D721Med (cell line): ENCODE data around the gene MAN2B1.
"Not testable (repeated sequence)": the region's sequence is repeated elsewhere in the genome, so short reads cannot be mapped to it uniquely, and the experiment has no call there.

Experiments
- DNase-seq: peaks from one replicate; pipeline ENCODE4 v3.0.0; 2011; ENCODE audit warnings: low spot score; ENCODE audit not compliant: insufficient read length
- FAIRE-seq: peaks from 2 replicates; lab custom pipeline; 2011; peaks lifted over from hg19 to GRCh38; lab: Jason Lieb, UNC
- TF ChIP-seq, protein P1 (sequence below): IDR thresholded peaks from 2 replicates; pipeline ENCODE4 v1.5.1; 2012; ENCODE audit warnings: mild to moderate bottlenecking, control low read depth; ENCODE audit not compliant: insufficient read depth; ENCODE audit errors: missing control alignments

Gene MAN2B1

DNA sequence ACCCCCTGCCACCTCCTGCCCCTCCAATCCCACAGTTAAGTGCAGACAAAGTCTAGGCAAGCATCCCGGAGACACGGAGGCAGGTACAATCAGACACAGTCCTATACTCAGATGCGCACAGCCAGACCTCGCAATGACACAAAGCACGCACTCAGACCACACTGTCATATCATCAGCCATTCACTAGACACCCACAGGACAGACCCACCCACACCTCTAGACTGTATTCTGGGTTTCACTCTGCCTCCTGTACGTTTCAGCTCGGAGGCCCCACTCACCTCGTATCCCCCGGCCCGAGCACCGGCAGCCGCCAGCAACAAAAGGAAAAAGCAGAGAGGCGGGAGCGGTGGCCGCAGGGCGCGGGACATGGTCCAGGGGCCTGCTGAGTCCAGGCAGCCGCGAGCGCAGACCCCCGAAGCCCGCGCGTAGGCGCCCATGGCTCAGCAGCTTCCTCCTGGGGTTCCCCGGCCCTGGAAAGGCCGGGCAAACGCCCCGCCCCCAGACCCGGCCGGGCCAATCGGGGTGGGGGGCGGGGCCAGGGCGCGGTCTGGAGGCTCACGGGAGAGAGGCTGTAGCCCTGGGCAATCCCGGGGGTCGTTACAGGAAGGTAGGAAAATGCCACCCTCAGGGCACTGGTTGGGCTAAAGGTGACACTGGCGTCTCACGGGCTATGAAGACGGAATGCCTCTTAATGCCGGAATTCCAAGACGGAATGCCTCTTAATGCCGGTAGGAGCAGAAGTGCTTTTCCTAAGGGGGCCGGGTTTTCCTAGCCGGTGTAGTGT, at the start of gene MAN2B1, which contains the start of gene WDR83:
Gene MAN2B1, minus strand, starts transcription at position 478 of the 784 bp plus-strand sequence. Its CDS starts 41 bp downstream, at position 437.
Gene WDR83, plus strand, starts transcription at position 543 of the 784 bp plus-strand sequence. CDS start 2,984 bp downstream, outside the sequence.
- peak; percentile 97 for DNase-seq
- TF ChIP-seq, protein P1, sequence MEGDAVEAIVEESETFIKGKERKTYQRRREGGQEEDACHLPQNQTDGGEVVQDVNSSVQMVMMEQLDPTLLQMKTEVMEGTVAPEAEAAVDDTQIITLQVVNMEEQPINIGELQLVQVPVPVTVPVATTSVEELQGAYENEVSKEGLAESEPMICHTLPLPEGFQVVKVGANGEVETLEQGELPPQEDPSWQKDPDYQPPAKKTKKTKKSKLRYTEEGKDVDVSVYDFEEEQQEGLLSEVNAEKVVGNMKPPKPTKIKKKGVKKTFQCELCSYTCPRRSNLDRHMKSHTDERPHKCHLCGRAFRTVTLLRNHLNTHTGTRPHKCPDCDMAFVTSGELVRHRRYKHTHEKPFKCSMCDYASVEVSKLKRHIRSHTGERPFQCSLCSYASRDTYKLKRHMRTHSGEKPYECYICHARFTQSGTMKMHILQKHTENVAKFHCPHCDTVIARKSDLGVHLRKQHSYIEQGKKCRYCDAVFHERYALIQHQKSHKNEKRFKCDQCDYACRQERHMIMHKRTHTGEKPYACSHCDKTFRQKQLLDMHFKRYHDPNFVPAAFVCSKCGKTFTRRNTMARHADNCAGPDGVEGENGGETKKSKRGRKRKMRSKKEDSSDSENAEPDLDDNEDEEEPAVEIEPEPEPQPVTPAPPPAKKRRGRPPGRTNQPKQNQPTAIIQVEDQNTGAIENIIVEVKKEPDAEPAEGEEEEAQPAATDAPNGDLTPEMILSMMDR, result no peak
- FAIRE-seq, result no peak

DNA sequence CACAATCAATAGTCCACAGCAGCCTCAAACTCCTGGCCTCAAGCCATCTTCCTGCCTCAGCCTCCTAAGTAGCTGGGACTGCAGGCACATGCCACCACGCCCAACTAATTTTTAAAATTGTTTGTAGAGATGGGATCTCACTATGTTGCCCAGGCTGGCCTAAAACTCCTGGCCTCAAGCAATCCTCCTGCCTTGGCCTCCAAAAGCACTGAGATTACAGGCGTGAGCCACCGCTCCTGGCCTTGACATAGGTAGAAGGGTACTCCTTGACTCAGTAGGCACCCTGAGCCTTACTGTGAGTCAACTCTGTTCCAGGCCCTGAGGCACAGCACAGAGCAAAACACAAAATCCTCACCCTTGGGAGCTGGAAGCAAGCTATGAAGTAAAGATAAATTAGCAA, 49.4 kb upstream of the MAN2B1 start:
- FAIRE-seq, result no peak
- DNase-seq, result no peak
- TF ChIP-seq, protein P1, result no peak

DNA sequence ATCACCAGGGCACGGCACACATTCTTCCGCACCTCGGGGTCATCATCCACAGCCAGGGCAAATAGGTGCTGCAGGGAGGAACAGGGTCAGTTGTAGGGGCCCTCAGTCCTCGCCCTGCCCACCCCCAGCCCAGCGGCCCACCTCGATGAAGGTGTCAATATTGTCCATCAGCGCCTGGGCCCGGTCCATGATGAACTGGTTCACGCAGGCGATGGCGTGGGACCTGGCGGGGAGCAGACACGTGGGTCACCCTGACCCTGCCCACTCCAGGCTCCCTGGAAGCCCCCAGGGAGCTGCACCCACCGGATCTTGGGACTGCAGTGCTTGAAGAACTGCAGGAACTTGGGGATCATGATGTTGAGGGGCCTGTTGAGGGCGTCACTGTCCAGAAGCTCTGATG, 48.6 kb upstream of the MAN2B1 start:
- DNase-seq (no peak), FAIRE-seq (no peak)
- TF ChIP-seq, protein P1, result no peak

DNA sequence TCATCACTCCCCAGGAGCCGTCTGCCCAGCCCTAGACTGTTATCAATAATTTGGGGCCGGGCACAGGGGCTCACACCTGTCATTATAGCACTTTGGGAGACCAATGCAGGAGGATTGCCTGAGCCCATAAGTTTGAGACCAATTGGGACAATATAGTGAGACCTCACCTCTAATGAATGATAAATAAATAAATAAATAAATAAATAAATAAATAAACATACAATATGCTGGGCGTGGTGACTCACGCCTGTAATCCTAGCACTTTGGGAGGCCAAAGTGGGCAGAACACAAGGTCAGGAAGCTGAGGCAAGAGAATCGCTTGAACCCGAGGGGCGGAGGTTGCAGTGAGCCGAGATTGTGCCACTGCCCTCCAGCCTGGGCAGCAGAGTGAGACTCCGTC, 46.8 kb upstream of the MAN2B1 start:
- not testable (repeated sequence) for FAIRE-seq, DNase-seq

DNA sequence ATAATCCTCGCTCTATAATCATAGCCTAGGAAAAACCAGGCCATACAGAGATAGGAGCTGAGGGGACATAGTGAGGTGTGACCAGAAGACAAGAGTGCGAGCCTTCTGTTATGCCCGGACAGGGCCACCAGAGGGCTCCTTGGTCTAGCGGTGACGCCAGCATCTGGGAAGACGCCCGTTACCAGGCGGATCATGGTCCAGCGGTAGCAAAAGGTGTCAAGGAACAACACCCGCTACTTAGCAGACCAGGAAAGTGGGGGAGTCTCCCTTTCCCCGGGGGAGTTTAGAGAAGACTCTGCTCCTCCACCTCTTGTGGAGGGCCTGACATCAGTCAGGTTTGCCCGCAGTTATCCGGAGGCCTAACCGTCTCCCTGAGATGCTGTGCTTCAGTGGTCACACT, 45.5 kb upstream of the MAN2B1 start:
- DNase-seq, FAIRE-seq: not testable (repeated sequence)
- TF ChIP-seq, protein P1, result peak; percentile 1

DNA sequence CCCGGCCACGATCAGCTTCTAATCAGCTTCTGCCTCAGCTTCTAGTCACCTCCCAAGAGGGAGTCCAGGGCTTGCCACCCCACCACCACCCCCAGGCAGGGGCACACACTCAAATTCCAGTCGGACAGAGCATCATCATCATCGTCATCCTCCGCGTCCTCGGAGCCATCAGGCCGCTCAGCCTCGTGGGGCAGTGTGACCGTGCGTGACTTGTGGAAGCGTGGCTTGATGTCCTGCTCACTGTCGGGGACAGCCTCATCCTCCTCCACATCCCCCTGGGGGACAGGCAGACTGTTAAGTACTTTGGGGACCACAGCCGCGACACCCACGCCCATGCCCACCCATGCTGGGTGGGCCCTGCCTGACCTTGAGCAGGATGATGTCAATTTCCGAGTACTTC, 44.6 kb upstream of the MAN2B1 start:
- TF ChIP-seq, protein P1, result no peak
- FAIRE-seq, result no peak
- no peak for DNase-seq

DNA sequence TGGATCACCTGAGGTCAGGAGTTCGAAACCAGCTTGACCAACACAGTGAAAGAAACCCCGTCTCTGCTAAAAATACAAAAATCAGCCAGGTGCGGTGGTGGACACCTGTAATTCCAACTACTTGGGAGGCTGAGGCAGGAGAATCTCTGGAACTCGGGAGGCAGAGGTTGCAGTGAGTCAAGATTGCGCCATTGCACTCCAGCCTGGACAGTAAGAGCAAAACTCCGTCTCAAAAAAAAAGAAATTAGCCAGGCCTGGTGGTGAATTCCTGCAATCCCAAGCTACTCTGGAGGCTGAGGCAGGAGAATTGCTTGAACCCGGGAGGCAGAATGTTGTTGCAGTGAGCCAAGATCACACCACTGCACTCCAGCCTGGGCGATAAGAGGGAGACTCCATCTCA, 42.1 kb upstream of the MAN2B1 start:
- DNase-seq, result no peak
- TF ChIP-seq, protein P1, result no peak
- no peak for FAIRE-seq

DNA sequence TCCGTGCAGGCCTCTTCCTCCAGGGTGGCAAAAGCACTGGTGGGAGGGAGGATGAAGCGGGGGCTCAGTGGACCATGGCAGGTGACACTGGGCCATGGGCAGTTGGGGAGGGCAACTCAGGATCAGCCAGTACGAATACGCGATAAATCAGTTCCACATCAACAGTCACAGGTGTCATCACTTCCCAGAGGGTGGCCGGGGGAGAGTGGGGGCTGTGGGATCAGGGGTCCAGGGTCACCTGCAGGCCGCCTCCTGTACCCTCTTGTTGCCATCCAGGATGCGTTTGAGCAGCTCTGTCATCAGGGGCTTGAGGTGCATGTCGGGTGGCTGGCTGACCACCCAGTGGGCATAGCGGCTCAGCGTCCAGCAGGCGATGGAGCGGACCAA, 39.8 kb upstream of the MAN2B1 start:
- FAIRE-seq (no peak), DNase-seq (no peak)
- TF ChIP-seq, protein P1, result no peak
